IgD-negative memory B cell (primary cell): Measurements from ENCODE around the gene PCGF6. TPM values are rescaled to one million over a fixed set of nuclear protein-coding genes. Genes with fewer than 3 reads are reported as not detected.
A peak's percentile ranks its signal among the peaks of the same experiment; 100 is the strongest.
"Not testable (repeated sequence)": the region's sequence is repeated elsewhere in the genome, so short reads cannot be mapped to it uniquely, and the experiment has no call there.

ENCODE experiments used
- H3K27ac Mint-ChIP-seq, 3 donors: one replicate each; pipeline ENCODE4 v1.8.0; 2020 to 2022; ENCODE audit warnings: mild to moderate bottlenecking in 3 of 3, mixed read lengths in 3 of 3, moderate library complexity in 1 of 3
- H3K27me3 Mint-ChIP-seq: one replicate; pipeline ENCODE4 v1.8.0; 2021; ENCODE audit warnings: mixed read lengths
- H3K36me3 Mint-ChIP-seq: one replicate; pipeline ENCODE4 v1.8.0; 2020; ENCODE audit warnings: mild to moderate bottlenecking, mixed read lengths
- H3K4me1 Mint-ChIP-seq, 3 donors: one replicate each; pipeline ENCODE4 v1.8.0; 2020 to 2022; ENCODE audit warnings: mixed read lengths in 3 of 3, mild to moderate bottlenecking in 1 of 3
- H3K4me3 Mint-ChIP-seq, 4 donors: one replicate each; pipeline ENCODE4 v1.8.0; 2020 to 2022; ENCODE audit warnings: mild to moderate bottlenecking in 4 of 4, mixed read lengths in 4 of 4, moderate library complexity in 3 of 4
- H3K9me3 Mint-ChIP-seq, 3 donors: one replicate each; pipeline ENCODE4 v1.8.0; 2020 to 2021; ENCODE audit warnings: mixed read lengths in 3 of 3, mild to moderate bottlenecking in 1 of 3
- polyA plus RNA-seq: library from polyadenylated mRNA; unstranded; fragments of 300-500 nt; fragmentation: Illumina TruSeq; gene quantifications from one replicate; pipeline ENCODE4 v1.2.3, GENCODE V29; 2021

The PCGF6 gene, protein sequence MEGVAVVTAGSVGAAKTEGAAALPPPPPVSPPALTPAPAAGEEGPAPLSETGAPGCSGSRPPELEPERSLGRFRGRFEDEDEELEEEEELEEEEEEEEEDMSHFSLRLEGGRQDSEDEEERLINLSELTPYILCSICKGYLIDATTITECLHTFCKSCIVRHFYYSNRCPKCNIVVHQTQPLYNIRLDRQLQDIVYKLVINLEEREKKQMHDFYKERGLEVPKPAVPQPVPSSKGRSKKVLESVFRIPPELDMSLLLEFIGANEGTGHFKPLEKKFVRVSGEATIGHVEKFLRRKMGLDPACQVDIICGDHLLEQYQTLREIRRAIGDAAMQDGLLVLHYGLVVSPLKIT
- polyA plus RNA-seq, result 9.1 TPM

DNA sequence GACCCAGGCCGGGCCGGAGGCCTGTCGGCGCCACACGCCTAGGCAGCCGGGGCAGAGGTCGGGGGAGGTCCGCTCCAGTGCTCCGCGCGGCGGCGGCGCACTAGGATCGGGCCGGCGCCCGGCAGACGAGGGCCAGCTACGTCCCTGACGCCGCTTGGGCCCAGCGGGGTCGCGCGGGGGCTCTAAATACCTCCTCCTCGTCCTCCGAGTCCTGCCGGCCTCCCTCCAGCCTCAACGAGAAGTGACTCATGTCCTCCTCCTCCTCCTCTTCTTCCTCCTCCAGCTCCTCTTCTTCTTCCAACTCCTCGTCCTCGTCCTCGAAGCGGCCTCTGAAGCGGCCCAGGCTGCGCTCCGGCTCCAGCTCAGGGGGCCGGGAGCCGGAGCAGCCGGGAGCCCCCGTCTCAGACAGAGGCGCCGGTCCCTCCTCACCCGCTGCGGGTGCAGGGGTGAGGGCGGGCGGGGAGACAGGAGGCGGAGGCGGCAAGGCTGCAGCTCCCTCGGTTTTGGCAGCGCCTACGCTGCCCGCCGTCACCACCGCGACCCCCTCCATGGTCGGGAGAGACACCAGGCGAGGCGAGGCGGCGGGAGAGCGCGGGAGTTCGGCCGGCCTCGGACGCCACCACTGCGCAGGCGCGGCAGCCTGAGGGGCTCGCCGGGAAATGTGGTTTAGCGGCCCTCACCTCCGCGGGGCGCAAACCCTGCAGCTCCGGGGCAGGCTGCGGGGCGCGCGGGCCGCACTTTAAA, at the start of gene PCGF6:
Gene PCGF6 (minus strand): TSS at position 624 of the 744 bp plus-strand sequence. CDS start 74 bp downstream, at position 550.
- peak within 1 kb of the TSS; percentile 9 to 73 (median 39) for H3K27ac Mint-ChIP-seq
- H3K9me3 Mint-ChIP-seq, result no peaks in the 10 kb centered on the region
- H3K27me3 Mint-ChIP-seq, result no peaks in the 10 kb centered on the region
- H3K4me3 Mint-ChIP-seq, result peak within 1 kb of the TSS; percentile 84 to 95 (median 92)
- H3K4me1 Mint-ChIP-seq, result peaks cover 2 to 9% (median 5%) of the 10 kb centered on the region in 3 donors
- no peaks in the 10 kb centered on the region for H3K36me3 Mint-ChIP-seq

DNA sequence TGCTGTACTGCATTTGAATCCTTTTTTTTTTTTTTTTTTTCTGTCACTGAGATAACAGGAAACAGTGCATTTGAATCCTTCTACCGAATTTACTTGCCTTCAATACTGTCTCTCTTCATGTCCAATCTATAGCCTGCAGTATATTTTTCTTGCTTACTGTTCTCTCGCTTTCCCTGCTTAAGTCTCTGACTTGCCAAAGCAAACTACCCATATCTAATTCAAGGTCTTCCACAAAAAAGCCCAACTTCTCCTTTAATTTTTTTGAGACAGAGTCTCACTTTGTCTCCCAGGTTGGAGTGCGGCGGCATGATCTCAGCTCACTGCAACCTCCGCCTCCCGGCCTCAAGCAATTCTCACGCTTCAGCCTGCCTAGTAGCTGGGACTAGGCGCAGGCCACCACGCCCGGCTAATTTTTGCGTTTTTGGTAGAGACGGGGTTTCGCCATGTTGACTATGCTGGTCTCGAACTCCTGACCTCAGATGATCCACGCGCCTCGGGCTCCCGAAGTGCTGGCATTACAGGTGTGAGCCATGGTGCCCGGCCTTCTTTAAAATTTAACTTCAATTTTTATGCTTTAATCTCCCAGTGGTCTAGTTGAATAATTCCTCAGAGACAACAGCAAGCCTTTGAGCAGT, 46.4 kb upstream of the PCGF6 start:
- Mint-ChIP-seq H3K4me3 (peak overlapping the region; percentile 96 to 99 (median 97)), H3K4me1 (peaks cover 35 to 39% (median 38%) of the 10 kb centered on the region in 3 donors), H3K27ac (peak overlapping the region; percentile 59 to 97 (median 97)), H3K27me3 (no peaks in the 10 kb centered on the region), H3K9me3 (no peaks in the 10 kb centered on the region), H3K36me3 (peaks cover 4% of the 10 kb centered on the region)

DNA sequence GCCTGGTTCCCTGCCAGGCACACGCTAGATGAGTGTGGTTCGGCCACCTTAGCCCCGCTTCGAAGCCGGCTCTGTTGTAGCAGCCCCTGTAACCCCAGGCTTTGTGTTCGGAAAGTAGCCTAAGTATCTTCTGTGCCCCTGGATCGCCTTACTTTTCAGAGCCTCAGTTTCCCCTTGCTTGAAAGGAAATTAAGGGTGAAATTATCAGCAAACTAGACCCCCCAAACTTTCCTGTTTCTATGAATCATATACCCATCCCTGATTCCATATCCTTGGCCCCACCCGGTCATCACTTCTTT, 45.8 kb upstream of the PCGF6 start:
- Mint-ChIP-seq H3K4me3 (peak overlapping the region; percentile 96 to 99 (median 97)), H3K27ac (peak overlapping the region; percentile 59 to 97 (median 97)), H3K27me3 (no peaks in the 10 kb centered on the region), H3K9me3 (no peaks in the 10 kb centered on the region), H3K4me1 (peaks cover 35 to 39% (median 38%) of the 10 kb centered on the region in 3 donors), H3K36me3 (peaks cover 4% of the 10 kb centered on the region)

- Mint-ChIP-seq H3K27me3 (no peaks in the 10 kb centered on the region), H3K4me3 (peak within 1 kb of the TSS; percentile 96 to 99 (median 97)), H3K4me1 (peaks cover 35 to 39% (median 38%) of the 10 kb centered on the region in 3 donors), H3K36me3 (peaks cover 4% of the 10 kb centered on the region), H3K27ac (peak within 1 kb of the TSS; percentile 59 to 97 (median 97)), H3K9me3 (no peaks in the 10 kb centered on the region)
Measured at GRCh38 chr10:103396067-103396788, 45.3 kb upstream of the PCGF6 start, which contains the start of the genes ATP5MK and PDCD11. TSS of gene ATP5MK (minus strand) at chr10:103396475. CDS start at chr10:103392457, 4,018 bp downstream. TSS of gene PDCD11 (plus strand) at chr10:103396626. CDS start at chr10:103398427, 1,801 bp downstream.

DNA sequence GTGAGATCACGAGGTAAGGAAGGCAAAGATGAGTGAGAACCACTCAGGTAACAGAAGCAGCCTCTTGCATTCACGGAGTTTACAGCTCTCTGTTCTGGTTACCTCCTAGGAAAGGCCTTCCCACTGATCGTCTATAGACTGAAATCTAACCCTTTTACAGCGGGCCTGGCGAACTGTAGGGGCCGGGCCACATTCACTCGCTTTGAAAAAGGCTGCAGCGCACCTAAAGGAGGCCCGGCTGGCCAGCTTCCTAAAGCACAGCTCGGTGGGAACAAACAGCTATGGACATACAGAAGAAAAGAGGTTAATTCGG, 44.8 kb upstream of the PCGF6 start:
- Mint-ChIP-seq H3K27ac (peak overlapping the region; percentile 59 to 97 (median 97)), H3K27me3 (no peaks in the 10 kb centered on the region), H3K36me3 (peaks cover 4% of the 10 kb centered on the region), H3K9me3 (no peaks in the 10 kb centered on the region), H3K4me1 (peaks cover 35 to 39% (median 38%) of the 10 kb centered on the region in 3 donors), H3K4me3 (peak overlapping the region; percentile 96 to 99 (median 97))

DNA sequence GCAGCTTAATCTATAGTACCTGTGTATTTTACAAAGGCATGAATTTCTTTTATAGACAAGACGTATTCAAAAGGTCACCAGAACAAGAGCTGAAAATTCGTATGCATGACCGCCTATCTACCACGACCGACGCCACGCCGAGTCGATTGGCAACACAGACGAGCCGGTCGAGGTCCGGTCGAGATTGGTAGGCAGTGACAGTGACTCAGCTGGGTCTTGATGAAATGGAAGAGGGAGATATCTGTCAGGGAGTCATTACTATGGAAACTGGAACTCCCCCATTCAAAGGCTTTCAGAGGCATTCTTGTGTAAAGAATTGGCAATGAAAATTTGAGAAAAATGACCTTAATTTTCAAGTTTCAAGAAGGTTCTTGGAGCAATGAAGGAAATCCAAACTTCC, 43.2 kb upstream of the PCGF6 start:
- H3K4me3 Mint-ChIP-seq, result peak overlapping the region; percentile 60 to 93 (median 80)
- peaks cover 2% of the 10 kb centered on the region for H3K36me3 Mint-ChIP-seq
- peaks cover 33 to 39% (median 38%) of the 10 kb centered on the region in 3 donors for H3K4me1 Mint-ChIP-seq
- no peaks in the 10 kb centered on the region for H3K9me3 Mint-ChIP-seq
- no peaks in the 10 kb centered on the region for H3K27me3 Mint-ChIP-seq
- H3K27ac Mint-ChIP-seq, result peak overlapping the region in 1 of 3 donors; percentile 40

DNA sequence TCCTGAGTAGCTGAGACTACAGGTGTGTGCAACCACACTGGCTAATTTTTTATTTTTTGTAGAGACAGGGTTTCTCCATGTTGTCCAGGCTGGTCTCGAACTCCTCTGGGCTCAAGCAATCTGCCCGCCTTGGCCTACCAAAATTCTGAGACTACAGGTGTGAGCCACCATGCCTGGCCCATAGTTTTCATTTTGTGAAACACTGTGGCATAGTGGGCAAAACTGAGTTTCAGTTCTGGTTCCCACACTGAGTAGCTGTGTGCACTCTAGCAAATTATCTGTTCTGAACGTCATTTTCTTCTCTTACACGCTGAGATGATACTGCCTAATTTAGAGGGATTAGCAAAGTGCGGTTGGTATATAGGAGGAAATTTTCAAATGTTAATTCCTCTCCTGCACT, 31.8 kb upstream of the PCGF6 start:
- Mint-ChIP-seq H3K4me3 (no peak overlapping the region), H3K36me3 (peaks cover 5% of the 10 kb centered on the region), H3K4me1 (peaks cover 0 to 3% (median 0%) of the 10 kb centered on the region in 3 donors), H3K9me3 (no peaks in the 10 kb centered on the region), H3K27me3 (no peaks in the 10 kb centered on the region), H3K27ac (no peak overlapping the region)

DNA sequence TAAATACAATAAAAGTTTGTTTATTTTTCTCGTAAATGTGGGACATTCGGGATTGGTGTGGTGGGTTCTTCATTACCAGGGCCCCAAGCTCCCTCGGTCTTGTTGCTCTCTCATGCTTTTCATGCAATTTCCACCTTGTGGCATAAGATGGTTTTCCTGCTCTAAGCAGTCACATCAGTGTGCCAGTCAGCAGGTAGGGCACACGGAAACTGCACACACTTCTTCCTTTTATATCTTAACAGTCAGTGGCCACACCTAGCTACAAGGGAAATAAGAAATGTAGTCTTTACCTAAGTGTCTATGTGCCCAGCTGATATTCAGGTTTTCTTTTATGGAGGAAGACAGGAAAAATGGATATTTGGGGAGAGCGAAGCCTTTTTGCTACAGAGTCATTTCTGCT, 23.3 kb upstream of the PCGF6 start:
- Mint-ChIP-seq H3K27me3 (no peaks in the 10 kb centered on the region), H3K27ac (no peak overlapping the region), H3K36me3 (peaks cover 10% of the 10 kb centered on the region), H3K4me3 (no peak overlapping the region), H3K9me3 (no peaks in the 10 kb centered on the region), H3K4me1 (peaks cover 0 to 15% (median 5%) of the 10 kb centered on the region in 3 donors)

- Mint-ChIP-seq H3K27me3 (no peaks in the 10 kb centered on the region), H3K4me1 (peaks cover 2 to 16% (median 7%) of the 10 kb centered on the region in 3 donors), H3K4me3 (no peak overlapping the region), H3K9me3 (no peaks in the 10 kb centered on the region), H3K27ac (no peak overlapping the region), H3K36me3 (peaks cover 10% of the 10 kb centered on the region)
Measured at GRCh38 chr10:103373544-103373943, 22.6 kb upstream of the PCGF6 start.

GRCh38 chr10:103367782-103368518, 17.0 kb upstream of the PCGF6 start, which contains the start of gene TAF5:
TSS of gene TAF5 (plus strand) at chr10:103367976. CDS start at chr10:103367990, 14 bp downstream.
- Mint-ChIP-seq H3K4me1 (peaks cover 4 to 12% (median 11%) of the 10 kb centered on the region in 3 donors), H3K27me3 (no peaks in the 10 kb centered on the region), H3K27ac (peak within 1 kb of the TSS; percentile 80 to 93 (median 91)), H3K9me3 (no peaks in the 10 kb centered on the region), H3K36me3 (peaks cover 2% of the 10 kb centered on the region), H3K4me3 (peak within 1 kb of the TSS; percentile 85 to 96 (median 94))

DNA sequence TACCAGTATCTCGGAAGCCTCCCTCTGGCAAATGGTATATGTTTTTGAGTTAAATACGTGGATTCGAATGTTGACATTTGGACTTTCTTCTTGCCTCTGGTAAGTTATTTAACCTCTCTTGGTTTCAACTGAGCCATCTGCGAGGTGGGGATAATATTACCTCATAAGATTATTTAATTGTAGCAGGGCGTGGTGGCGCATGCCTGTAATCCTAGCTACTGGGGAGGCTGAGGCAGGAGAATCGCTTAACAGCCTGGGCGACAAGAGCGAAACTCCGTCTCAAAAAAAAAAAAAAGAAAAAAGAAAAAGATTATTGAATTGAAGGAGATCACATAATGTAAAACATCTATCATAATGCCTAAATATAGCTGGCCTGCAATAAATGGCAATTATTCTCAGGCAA, 16.4 kb upstream of the PCGF6 start:
- Mint-ChIP-seq H3K27ac (peak overlapping the region; percentile 61 to 93 (median 81)), H3K27me3 (no peaks in the 10 kb centered on the region), H3K4me3 (peak overlapping the region; percentile 85 to 95 (median 94)), H3K9me3 (no peaks in the 10 kb centered on the region), H3K36me3 (peaks cover 2% of the 10 kb centered on the region), H3K4me1 (peaks cover 4 to 12% (median 11%) of the 10 kb centered on the region in 3 donors)

DNA sequence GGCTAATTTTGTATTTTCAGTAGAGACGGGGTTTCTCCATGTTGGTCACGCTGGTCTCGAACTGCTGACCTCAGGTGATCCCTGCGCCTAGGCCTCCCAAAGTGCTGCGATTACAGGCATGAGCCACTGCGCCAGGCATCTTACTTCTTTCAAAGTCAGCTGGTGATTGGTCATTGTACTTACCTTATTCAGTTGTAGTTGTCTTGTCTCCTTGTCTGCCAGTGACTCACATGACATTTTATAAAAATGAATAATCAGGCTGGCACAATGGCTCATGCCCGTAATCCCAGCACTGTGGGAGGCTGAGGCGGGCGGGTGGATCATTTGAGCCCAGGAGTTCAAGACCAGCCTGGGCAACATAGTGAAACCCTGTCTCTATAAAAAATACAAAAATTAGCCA, 9.9 kb upstream of the PCGF6 start:
- H3K9me3 Mint-ChIP-seq, H3K27me3 Mint-ChIP-seq, H3K27ac Mint-ChIP-seq, H3K4me1 Mint-ChIP-seq, H3K4me3 Mint-ChIP-seq, H3K36me3 Mint-ChIP-seq: not testable (repeated sequence)

- not testable (repeated sequence) for H3K36me3 Mint-ChIP-seq, H3K27ac Mint-ChIP-seq, H3K27me3 Mint-ChIP-seq, H3K4me1 Mint-ChIP-seq, H3K4me3 Mint-ChIP-seq, H3K9me3 Mint-ChIP-seq
Measured at GRCh38 chr10:103359493-103359892, 8.6 kb upstream of the PCGF6 start.
